Progenitor cell of endocrine pancreas (in vitro differentiated cells): ENCODE data around the gene C3orf70. TPM values are rescaled to one million over a fixed set of nuclear protein-coding genes. Genes with fewer than 3 reads are reported as not detected.

Experiments used
- DNase-seq: peaks from one replicate; pipeline ENCODE4 v3.0.0; 2021; ENCODE audit warnings: low spot score; ENCODE audit not compliant: unreplicated experiment
- H3K27ac Mint-ChIP-seq: 2 replicates; pipeline ENCODE4 v1.8.0; 2021; ENCODE audit warnings: mild to moderate bottlenecking, moderate library complexity, mixed read lengths
- H3K27me3 Mint-ChIP-seq: 2 replicates; pipeline ENCODE4 v1.8.0; 2021; ENCODE audit warnings: mixed read lengths
- H3K36me3 Mint-ChIP-seq: 2 replicates; pipeline ENCODE4 v1.8.0; 2022; ENCODE audit warnings: mixed read lengths; ENCODE audit not compliant: insufficient read depth
- H3K4me1 Mint-ChIP-seq: 2 replicates; pipeline ENCODE4 v1.8.0; 2021; ENCODE audit warnings: low read depth, mixed read lengths
- H3K4me3 Mint-ChIP-seq: 2 replicates; pipeline ENCODE4 v1.8.0; 2021; ENCODE audit warnings: low read depth, mild to moderate bottlenecking, moderate library complexity, mixed read lengths
- H3K9me3 Mint-ChIP-seq: 2 replicates; pipeline ENCODE4 v1.8.0; 2021; ENCODE audit warnings: low read depth, mixed read lengths
- total RNA-seq: library from RNA; stranded (reverse); gene quantifications from 2 replicates; pipeline ENCODE4 v1.2.1, GENCODE V29; 2021
- TF ChIP-seq, protein P1 (sequence below): fragments of 200-600 bp; sonication (generic); IDR thresholded peaks from one replicate; pipeline ENCODE4 v1.5.0; 2021; ENCODE audit warnings: antibody characterized with exemption, mild to moderate bottlenecking; ENCODE audit not compliant: unreplicated experiment

Gene C3orf70
- total RNA-seq, 1 donor from 2014 or later = 5.8 TPM

DNA sequence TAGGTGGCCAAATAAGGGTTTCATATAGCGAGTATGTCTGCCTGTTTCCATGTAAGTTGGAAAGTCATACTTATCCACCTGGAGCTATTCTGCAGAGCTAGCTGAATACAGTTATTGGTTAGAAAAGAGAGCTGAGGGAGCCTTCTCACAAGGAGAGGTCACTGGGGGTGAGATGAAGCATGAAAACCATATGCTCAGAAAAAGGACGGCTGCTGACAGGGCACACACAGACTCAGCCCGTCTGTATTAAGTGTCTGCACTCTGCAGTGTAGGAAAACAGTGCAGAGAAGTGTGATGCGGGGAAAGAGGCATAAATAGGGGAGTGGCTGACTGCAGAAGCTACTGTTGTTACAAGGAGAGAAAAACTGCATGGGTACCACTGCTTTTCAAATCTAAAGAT, 58.2 kb downstream of the C3orf70 start:
- no peak for DNase-seq
- TF ChIP-seq, protein P1, sequence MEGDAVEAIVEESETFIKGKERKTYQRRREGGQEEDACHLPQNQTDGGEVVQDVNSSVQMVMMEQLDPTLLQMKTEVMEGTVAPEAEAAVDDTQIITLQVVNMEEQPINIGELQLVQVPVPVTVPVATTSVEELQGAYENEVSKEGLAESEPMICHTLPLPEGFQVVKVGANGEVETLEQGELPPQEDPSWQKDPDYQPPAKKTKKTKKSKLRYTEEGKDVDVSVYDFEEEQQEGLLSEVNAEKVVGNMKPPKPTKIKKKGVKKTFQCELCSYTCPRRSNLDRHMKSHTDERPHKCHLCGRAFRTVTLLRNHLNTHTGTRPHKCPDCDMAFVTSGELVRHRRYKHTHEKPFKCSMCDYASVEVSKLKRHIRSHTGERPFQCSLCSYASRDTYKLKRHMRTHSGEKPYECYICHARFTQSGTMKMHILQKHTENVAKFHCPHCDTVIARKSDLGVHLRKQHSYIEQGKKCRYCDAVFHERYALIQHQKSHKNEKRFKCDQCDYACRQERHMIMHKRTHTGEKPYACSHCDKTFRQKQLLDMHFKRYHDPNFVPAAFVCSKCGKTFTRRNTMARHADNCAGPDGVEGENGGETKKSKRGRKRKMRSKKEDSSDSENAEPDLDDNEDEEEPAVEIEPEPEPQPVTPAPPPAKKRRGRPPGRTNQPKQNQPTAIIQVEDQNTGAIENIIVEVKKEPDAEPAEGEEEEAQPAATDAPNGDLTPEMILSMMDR = no peak

GRCh38 chr3:185093116-185093515, 59.7 kb downstream of the C3orf70 start:
- H3K4me3 Mint-ChIP-seq = no peak overlapping the region

More for the DNA sequence above, 58.2 kb downstream of the C3orf70 start:
- H3K4me3 Mint-ChIP-seq = no peak overlapping the region
- H3K27ac Mint-ChIP-seq = no peak overlapping the region
- no peaks in the 10 kb centered on the region for H3K36me3 Mint-ChIP-seq
- peaks cover 1% of the 10 kb centered on the region for H3K4me1 Mint-ChIP-seq
- H3K9me3 Mint-ChIP-seq = peaks cover 3% of the 10 kb centered on the region
- H3K27me3 Mint-ChIP-seq = no peaks in the 10 kb centered on the region

GRCh38 chr3:185090811-185091210, 62.0 kb downstream of the C3orf70 start:
- Mint-ChIP-seq H3K4me1 (peaks cover 1% of the 10 kb centered on the region), H3K36me3 (no peaks in the 10 kb centered on the region), H3K27me3 (no peaks in the 10 kb centered on the region), H3K4me3 (no peak overlapping the region), H3K9me3 (no peaks in the 10 kb centered on the region), H3K27ac (no peak overlapping the region)
- DNase-seq = no peak
- TF ChIP-seq, protein P1 = no peak

More at GRCh38 chr3:185093116-185093515, 59.7 kb downstream of the C3orf70 start:
- H3K36me3 Mint-ChIP-seq = no peaks in the 10 kb centered on the region
- no peaks in the 10 kb centered on the region for H3K27me3 Mint-ChIP-seq
- TF ChIP-seq, protein P1 = no peak
- H3K9me3 Mint-ChIP-seq = no peaks in the 10 kb centered on the region
- H3K4me1 Mint-ChIP-seq = peaks cover 1% of the 10 kb centered on the region
- no peak for DNase-seq
- no peak overlapping the region for H3K27ac Mint-ChIP-seq

- DNase-seq = no peak
- TF ChIP-seq, protein P1 = no peak
- Mint-ChIP-seq H3K27ac (no peak overlapping the region), H3K36me3 (no peaks in the 10 kb centered on the region), H3K4me1 (no peaks in the 10 kb centered on the region), H3K4me3 (no peak overlapping the region), H3K9me3 (no peaks in the 10 kb centered on the region), H3K27me3 (no peaks in the 10 kb centered on the region)
Measured at GRCh38 chr3:185089751-185090150, 63.1 kb downstream of the C3orf70 start.

- no peak for DNase-seq
- Mint-ChIP-seq H3K9me3 (no peaks in the 10 kb centered on the region), H3K27ac (no peak overlapping the region), H3K36me3 (no peaks in the 10 kb centered on the region), H3K4me3 (no peak overlapping the region), H3K27me3 (no peaks in the 10 kb centered on the region), H3K4me1 (no peaks in the 10 kb centered on the region)
- TF ChIP-seq, protein P1 = no peak
Measured at GRCh38 chr3:185089343-185089742, 63.5 kb downstream of the C3orf70 start.
